ENCODE measurements around the gene ADGRG3.
"Not testable (repeated sequence)": the region's sequence is repeated elsewhere in the genome, so short reads cannot be mapped to it uniquely, and the experiment has no call there.

Gene ADGRG3

GRCh38 chr16:57697896-57698537 lies 29.9 kb downstream of the ADGRG3 start:
- no peak for DNase-seq (ENCODE audit: low read depth in 2 of 2)

GRCh38 chr16:57698812-57699405 lies 30.8 kb downstream of the ADGRG3 start:
- DNase-seq (ENCODE audit: low read depth in 2 of 2): no peak

GRCh38 chr16:57699481-57699880 lies 31.4 kb downstream of the ADGRG3 start:
- no peak for DNase-seq (ENCODE audit: low read depth in 2 of 2)

- DNase-seq (ENCODE audit: low read depth in 2 of 2): no peak
These were observed 31.8 kb downstream of the ADGRG3 start for GRCh38 chr16:57699899-57700298.

GRCh38 chr16:57700781-57701551 lies 32.9 kb downstream of the ADGRG3 start:
- DNase-seq (ENCODE audit: low read depth in 2 of 2): no peak

- DNase-seq (ENCODE audit: low read depth in 2 of 2): no peak
These were observed 33.8 kb downstream of the ADGRG3 start for GRCh38 chr16:57701759-57702371.

- DNase-seq (ENCODE audit: low read depth in 2 of 2): no peak
These were observed 35.4 kb downstream of the ADGRG3 start for GRCh38 chr16:57703416-57704010.

GRCh38 chr16:57704011-57704904 lies 36.2 kb downstream of the ADGRG3 start:
- no peak for DNase-seq (ENCODE audit: low read depth in 2 of 2)

GRCh38 chr16:57704905-57705852 lies 37.1 kb downstream of the ADGRG3 start:
- DNase-seq (ENCODE audit: low read depth in 2 of 2): no peak

- no peak for DNase-seq (ENCODE audit: low read depth in 2 of 2)
These were observed 38.6 kb downstream of the ADGRG3 start for GRCh38 chr16:57706717-57707116.

- no peak for DNase-seq (ENCODE audit: low read depth in 2 of 2)
These were observed 39.2 kb downstream of the ADGRG3 start for GRCh38 chr16:57707331-57707730.

GRCh38 chr16:57708168-57708567 lies 40.1 kb downstream of the ADGRG3 start:
- no peak for DNase-seq (ENCODE audit: low read depth in 2 of 2)

- DNase-seq (ENCODE audit: low read depth in 2 of 2): no peak
These were observed 41.6 kb downstream of the ADGRG3 start for GRCh38 chr16:57709663-57710062.

- DNase-seq (ENCODE audit: low read depth in 2 of 2): no peak
These were observed 43.2 kb downstream of the ADGRG3 start for GRCh38 chr16:57711346-57711745.

- DNase-seq (ENCODE audit: low read depth in 2 of 2): no peak
These were observed 43.9 kb downstream of the ADGRG3 start for GRCh38 chr16:57711993-57712392.

GRCh38 chr16:57712569-57712968 lies 44.5 kb downstream of the ADGRG3 start:
- not testable (repeated sequence) for DNase-seq (ENCODE audit: low read depth in 2 of 2)

GRCh38 chr16:57713596-57713995 lies 45.5 kb downstream of the ADGRG3 start:
- no peak for DNase-seq (ENCODE audit: low read depth in 2 of 2)

- DNase-seq (ENCODE audit: low read depth in 2 of 2): no peak
These were observed 45.9 kb downstream of the ADGRG3 start for GRCh38 chr16:57714047-57714446.

GRCh38 chr16:57720142-57720575 lies 52.1 kb downstream of the ADGRG3 start:
- DNase-seq (ENCODE audit: low read depth in 2 of 2): no peak
